Fibroblast of the aortic adventitia (primary cell): ENCODE data around the gene ENPP6. TPM values are rescaled to one million over a fixed set of nuclear protein-coding genes. Genes with fewer than 3 reads are reported as not detected.
"Not testable (repeated sequence)": the region's sequence is repeated elsewhere in the genome, so short reads cannot be mapped to it uniquely, and the experiment has no call there.

ENCODE experiments used
- DNase-seq: peaks from one replicate; pipeline ENCODE4 v3.0.0-alpha.2; 2010; ENCODE audit warnings: low read depth
- H3K4me3 ChIP-seq: 2 replicates; pipeline ENCODE4 v1.5.1; 2011; ENCODE audit warnings: low read depth, mild to moderate bottlenecking, control low read depth, low read length, moderate library complexity
- total RNA-seq: library from RNA; depleted of rRNA; stranded (reverse); fragments of >200 nt; gene quantifications from 2 replicates; pipeline ENCODE4 v1.2.3, GENCODE V29; 2012; ENCODE audit warnings: low replicate concordance
- TF ChIP-seq, protein P1 (sequence below): IDR thresholded peaks from 2 replicates; pipeline ENCODE4 v1.5.1; 2011; ENCODE audit warnings: mild to moderate bottlenecking, low read length, control low read depth, inconsistent platforms; ENCODE audit not compliant: insufficient read depth

Gene ENPP6
- total RNA-seq, 1 donor = 0.18 TPM

DNA sequence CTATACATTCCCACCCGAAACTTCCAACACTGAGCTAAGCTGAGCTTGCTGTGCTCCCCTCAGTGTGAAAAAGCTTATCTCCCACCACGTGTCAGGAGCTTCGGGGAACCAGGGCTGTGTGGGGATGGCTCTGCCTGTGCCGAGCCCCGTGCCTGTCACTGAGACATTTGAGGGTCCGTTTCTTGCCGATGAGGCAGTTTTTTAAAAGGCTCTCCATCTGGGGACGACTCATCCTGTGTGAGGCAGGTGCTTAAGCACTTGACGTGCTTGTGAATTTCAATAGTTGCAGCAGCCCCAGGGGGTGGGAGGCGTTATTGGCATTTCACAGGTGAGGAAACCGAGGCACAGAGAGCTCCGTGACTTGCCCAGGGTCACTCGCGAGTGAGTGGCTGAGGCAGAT, 160.8 kb downstream of the ENPP6 start:
- DNase-seq = no peak
- TF ChIP-seq, protein P1, sequence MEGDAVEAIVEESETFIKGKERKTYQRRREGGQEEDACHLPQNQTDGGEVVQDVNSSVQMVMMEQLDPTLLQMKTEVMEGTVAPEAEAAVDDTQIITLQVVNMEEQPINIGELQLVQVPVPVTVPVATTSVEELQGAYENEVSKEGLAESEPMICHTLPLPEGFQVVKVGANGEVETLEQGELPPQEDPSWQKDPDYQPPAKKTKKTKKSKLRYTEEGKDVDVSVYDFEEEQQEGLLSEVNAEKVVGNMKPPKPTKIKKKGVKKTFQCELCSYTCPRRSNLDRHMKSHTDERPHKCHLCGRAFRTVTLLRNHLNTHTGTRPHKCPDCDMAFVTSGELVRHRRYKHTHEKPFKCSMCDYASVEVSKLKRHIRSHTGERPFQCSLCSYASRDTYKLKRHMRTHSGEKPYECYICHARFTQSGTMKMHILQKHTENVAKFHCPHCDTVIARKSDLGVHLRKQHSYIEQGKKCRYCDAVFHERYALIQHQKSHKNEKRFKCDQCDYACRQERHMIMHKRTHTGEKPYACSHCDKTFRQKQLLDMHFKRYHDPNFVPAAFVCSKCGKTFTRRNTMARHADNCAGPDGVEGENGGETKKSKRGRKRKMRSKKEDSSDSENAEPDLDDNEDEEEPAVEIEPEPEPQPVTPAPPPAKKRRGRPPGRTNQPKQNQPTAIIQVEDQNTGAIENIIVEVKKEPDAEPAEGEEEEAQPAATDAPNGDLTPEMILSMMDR = no peak
- no peak overlapping the region for H3K4me3 ChIP-seq

DNA sequence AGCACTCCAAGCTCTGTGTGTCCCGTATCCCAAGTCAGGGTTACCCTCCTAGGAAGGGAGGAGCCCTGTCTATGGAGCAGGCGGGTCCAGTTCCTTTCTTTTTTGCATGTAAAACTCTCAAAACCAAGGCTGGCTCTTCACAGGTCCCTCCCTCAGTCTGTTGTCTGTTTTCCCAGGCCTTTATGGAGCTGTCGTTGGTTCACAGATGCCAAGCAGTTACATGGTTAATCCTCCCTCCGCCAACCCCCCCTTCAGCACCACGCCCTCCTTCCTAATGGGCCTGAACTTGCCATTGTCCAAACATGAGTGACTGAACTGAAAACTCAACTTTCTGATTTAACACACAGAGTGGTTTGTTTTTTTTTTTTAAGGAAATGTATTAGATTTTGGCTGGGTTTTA, 164.2 kb downstream of the ENPP6 start:
- DNase-seq = no peak
- TF ChIP-seq, protein P1 = no peak
- no peak overlapping the region for H3K4me3 ChIP-seq

GRCh38 chr4:184052616-184053015, 165.1 kb downstream of the ENPP6 start:
- no peak overlapping the region for H3K4me3 ChIP-seq
- no peak for DNase-seq
- TF ChIP-seq, protein P1 = no peak

DNA sequence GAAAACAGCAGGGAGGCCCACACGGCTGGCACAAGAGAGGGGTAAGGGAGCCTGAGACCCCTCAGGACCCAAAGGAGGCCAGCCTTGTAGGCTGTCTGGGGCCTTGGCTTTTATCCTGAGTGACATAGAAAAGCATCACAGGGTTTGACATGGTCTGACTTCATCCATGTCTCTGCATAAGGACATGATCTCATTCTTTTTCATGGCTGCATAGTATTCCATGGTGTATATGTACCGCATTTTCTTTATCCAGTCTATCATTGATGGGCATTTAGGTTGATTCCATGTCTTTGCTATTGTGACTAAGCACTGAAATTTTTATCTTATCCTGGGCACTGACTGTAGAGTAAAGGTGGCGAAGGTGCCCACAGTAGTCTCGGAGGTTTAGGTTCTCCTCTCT, 166.4 kb downstream of the ENPP6 start:
- not testable (repeated sequence) for H3K4me3 ChIP-seq, DNase-seq

- DNase-seq = no peak
- no peak overlapping the region for H3K4me3 ChIP-seq
- TF ChIP-seq, protein P1 = no peak
Observed at GRCh38 chr4:184046148-184046547, 171.5 kb downstream of the ENPP6 start.

DNA sequence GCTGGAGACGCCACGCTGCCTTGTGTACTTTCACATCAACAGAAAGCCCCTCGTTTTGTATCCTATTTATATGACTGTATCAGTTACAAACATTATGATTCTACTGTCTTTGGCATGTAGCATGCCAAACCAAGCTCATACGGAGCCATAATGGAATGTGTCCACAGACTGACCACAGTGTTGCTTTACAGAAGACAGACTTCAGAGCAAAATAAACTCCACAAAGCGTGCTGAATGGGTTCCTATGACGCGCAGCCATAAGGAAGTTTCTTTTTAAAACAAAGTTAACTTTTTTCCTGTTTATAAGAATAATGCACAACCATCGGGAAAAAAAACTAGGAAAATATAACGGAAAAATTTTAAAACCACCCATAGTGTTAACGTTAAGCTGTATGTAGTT, 176.5 kb downstream of the ENPP6 start:
- no peak overlapping the region for H3K4me3 ChIP-seq
- no peak for DNase-seq
- TF ChIP-seq, protein P1 = no peak

GRCh38 chr4:184039963-184040383, 177.7 kb downstream of the ENPP6 start:
- TF ChIP-seq, protein P1 = no peak
- H3K4me3 ChIP-seq = no peak overlapping the region
- DNase-seq = no peak
